ENCODE results near the gene PRR11. TPM values are rescaled to one million over a fixed set of nuclear protein-coding genes. Genes with fewer than 3 reads are reported as not detected.

The PRR11 gene
- total and polyA plus RNA-seq, 9 donors = 0.96 to 5.1 (median 1.4) TPM

DNA sequence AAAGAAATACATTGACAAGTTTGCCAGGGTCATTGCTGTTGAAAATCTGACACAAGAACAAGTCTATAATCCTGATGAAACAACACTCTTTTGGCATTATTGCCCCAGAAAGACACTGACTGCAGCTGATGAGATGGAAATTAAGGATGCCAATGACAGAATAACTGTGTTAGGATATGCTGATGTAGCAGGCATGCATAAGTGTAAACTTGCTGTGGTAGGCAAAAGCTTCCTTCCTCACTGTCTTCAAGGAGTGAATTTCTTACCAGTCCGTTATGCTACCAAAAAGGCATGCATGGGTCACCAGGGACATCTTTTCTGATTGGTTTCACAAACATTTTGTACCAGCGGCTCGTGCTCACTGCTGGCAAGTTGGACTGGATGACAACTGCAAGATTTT, 75.2 kb downstream of the PRR11 start:
- Histone ChIP-seq H3K27ac (no peak overlapping the region), H3K4me1 (ENCODE audit: insufficient read depth) (no peaks in the 10 kb centered on the region), H3K9me3 (no peaks in the 10 kb centered on the region), H3K36me3 (no peaks in the 10 kb centered on the region), H3K27me3 (no peaks in the 10 kb centered on the region), H3K4me3 (no peak overlapping the region)
- TF ChIP-seq, protein P1, sequence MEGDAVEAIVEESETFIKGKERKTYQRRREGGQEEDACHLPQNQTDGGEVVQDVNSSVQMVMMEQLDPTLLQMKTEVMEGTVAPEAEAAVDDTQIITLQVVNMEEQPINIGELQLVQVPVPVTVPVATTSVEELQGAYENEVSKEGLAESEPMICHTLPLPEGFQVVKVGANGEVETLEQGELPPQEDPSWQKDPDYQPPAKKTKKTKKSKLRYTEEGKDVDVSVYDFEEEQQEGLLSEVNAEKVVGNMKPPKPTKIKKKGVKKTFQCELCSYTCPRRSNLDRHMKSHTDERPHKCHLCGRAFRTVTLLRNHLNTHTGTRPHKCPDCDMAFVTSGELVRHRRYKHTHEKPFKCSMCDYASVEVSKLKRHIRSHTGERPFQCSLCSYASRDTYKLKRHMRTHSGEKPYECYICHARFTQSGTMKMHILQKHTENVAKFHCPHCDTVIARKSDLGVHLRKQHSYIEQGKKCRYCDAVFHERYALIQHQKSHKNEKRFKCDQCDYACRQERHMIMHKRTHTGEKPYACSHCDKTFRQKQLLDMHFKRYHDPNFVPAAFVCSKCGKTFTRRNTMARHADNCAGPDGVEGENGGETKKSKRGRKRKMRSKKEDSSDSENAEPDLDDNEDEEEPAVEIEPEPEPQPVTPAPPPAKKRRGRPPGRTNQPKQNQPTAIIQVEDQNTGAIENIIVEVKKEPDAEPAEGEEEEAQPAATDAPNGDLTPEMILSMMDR (IDR thresholded peaks at IDR 0.05) = no peak
- TF ChIP-seq EP300 (IDR thresholded peaks at IDR 0.05) = no peak
- TF ChIP-seq POLR2A (IDR thresholded peaks at IDR 0.05) = no peak
- DNase-seq = no peak
- 84 to 87% (median 86%) methylated on average over 3 of the region's 3 CpGs for WGBS, 3 donors
- intact Hi-C loops (cut with DNase I) = no loop called here

- no peak overlapping the region for H3K4me3 ChIP-seq
- no peak for DNase-seq
Observed at GRCh38 chr17:59234631-59235030, 79.1 kb downstream of the PRR11 start.

GRCh38 chr17:59238906-59239305, 83.4 kb downstream of the PRR11 start:
- TF ChIP-seq POLR2A (IDR thresholded peaks at IDR 0.05) (no peak), EP300 (IDR thresholded peaks at IDR 0.05) (no peak)
- TF ChIP-seq, protein P1 (IDR thresholded peaks at IDR 0.05) = no peak
- H3K4me1 ChIP-seq (ENCODE audit: insufficient read depth) = no peaks in the 10 kb centered on the region
- 93 to 95% (median 95%) methylated on average over 2 of the region's 2 CpGs for WGBS, 3 donors
- H3K36me3 ChIP-seq = no peaks in the 10 kb centered on the region
- H3K4me3 ChIP-seq = no peak overlapping the region
- no peaks in the 10 kb centered on the region for H3K9me3 ChIP-seq
- H3K27ac ChIP-seq = no peak overlapping the region
- H3K27me3 ChIP-seq = no peaks in the 10 kb centered on the region
- intact Hi-C loops (cut with DNase I) = no loop called here
- DNase-seq = no peak

More at GRCh38 chr17:59234631-59235030, 79.1 kb downstream of the PRR11 start:
- Histone ChIP-seq H3K9me3 (no peaks in the 10 kb centered on the region), H3K27ac (no peak overlapping the region), H3K36me3 (no peaks in the 10 kb centered on the region), H3K27me3 (no peaks in the 10 kb centered on the region), H3K4me1 (ENCODE audit: insufficient read depth) (no peaks in the 10 kb centered on the region)
- intact Hi-C loops (cut with DNase I) = no loop called here
- TF ChIP-seq POLR2A (IDR thresholded peaks at IDR 0.05) = no peak
- TF ChIP-seq, protein P1 (IDR thresholded peaks at IDR 0.05) = no peak
- TF ChIP-seq EP300 (IDR thresholded peaks at IDR 0.05) = no peak

DNA sequence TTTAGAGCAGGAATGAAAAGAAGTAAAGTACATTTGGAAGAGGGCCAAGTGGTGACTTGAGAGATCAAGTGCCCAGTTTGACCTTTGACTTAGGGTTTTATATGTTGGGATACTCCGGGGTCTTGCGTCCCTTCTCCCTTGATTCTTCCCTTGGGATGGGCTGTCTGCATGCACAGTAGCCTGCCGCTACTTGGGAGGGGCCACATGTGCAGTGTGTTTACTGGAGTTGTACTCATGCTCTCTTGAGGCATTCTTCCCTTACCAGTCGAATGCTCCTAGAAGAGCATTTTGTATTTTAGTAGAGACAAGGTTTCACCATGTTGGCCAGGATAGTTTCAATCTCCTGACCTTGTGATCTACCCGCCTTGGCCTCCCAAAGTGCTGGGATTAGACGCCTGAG, 88.5 kb downstream of the PRR11 start:
- H3K4me3 ChIP-seq = no peak overlapping the region
- H3K36me3 ChIP-seq = no peaks in the 10 kb centered on the region
- H3K4me1 ChIP-seq (ENCODE audit: insufficient read depth) = no peaks in the 10 kb centered on the region
- no peak overlapping the region for H3K27ac ChIP-seq
- no peak for DNase-seq
- H3K9me3 ChIP-seq = no peaks in the 10 kb centered on the region
- intact Hi-C loops (cut with DNase I) = no loop called here
- TF ChIP-seq POLR2A (IDR thresholded peaks at IDR 0.05) = no peak
- TF ChIP-seq, protein P1 (IDR thresholded peaks at IDR 0.05) = no peak
- TF ChIP-seq EP300 (IDR thresholded peaks at IDR 0.05) = no peak
- 88 to 91% (median 90%) methylated on average over 6 of the region's 6 CpGs for WGBS, 3 donors
- no peaks in the 10 kb centered on the region for H3K27me3 ChIP-seq

MicroRNAs encoded within 50 kb of the gene (microRNA counts, 767-probe panel; counts per million panel counts)
- microRNA hsa-miR-301a-3p (2,914 counts per million, percentile 85 among the panel's probes with 10 or more counts), microRNA hsa-miR-454-3p (530 counts per million, percentile 78 among the panel's probes with 10 or more counts)

Small RNAs within 50 kb of the gene (microRNA-seq; reads per million reads assigned to microRNA genes)
- 5.0 to 222 (median 32.0) reads per million in 3 donors for gene MIR301A
- 147 to 285 (median 155) reads per million in 3 donors for gene MIR454

Small RNAs within 50 kb of the gene (small RNA-seq; reads per million reads assigned to genes)
- 4.4 reads per million, percentile 79 among the genes with 10 or more reads in this experiment for gene MIR301A
- gene MIR454 = 3.6 reads per million, percentile 78 among the genes with 10 or more reads in this experiment
- gene RNU2-58P = not detected

Other genes starting within 250 kb of the PRR11 start
- 10 to 100 TPM; 14.2 to 21.8 (median 17.1) TPM for gene TRIM37, start 48.9 kb upstream of the PRR11 start, total RNA-seq
- gene TRIM37, start 48.9 kb upstream of the PRR11 start, polyA plus RNA-seq = 10 to 100 TPM in 1 of 2 donors, 1 to 10 TPM in 1; 8.9 to 16.8 TPM
- 10 to 100 TPM; 15.1 to 41.0 (median 25.5) TPM for gene SKA2, start 560 bp upstream of the PRR11 start, total RNA-seq
- gene SKA2, start 560 bp upstream of the PRR11 start, polyA plus RNA-seq = 10 to 100 TPM; 21.0 to 50.0 TPM
- gene SMG8, start 54.3 kb downstream of the PRR11 start, total RNA-seq = 10 to 100 TPM in 5 of 7 donors, 1 to 10 TPM in 2; 6.9 to 17.1 (median 11.7) TPM
- 10 to 100 TPM in 1 of 2 donors, 1 to 10 TPM in 1; 9.2 to 18.0 TPM for gene SMG8, start 54.3 kb downstream of the PRR11 start, polyA plus RNA-seq
- 1 to 10 TPM; 1.0 to 2.6 (median 1.5) TPM for gene GDPD1, start 64.8 kb downstream of the PRR11 start, total RNA-seq
- gene GDPD1, start 64.8 kb downstream of the PRR11 start, polyA plus RNA-seq = 1 to 10 TPM; 1.5 to 2.3 TPM
- gene YPEL2, start 175.9 kb downstream of the PRR11 start, total RNA-seq = 10 to 100 TPM in 4 of 7 donors, 1 to 10 TPM in 3; 6.6 to 28.1 (median 10.6) TPM
- 10 to 100 TPM in 1 of 2 donors, 1 to 10 TPM in 1; 9.1 to 14.0 TPM for gene YPEL2, start 175.9 kb downstream of the PRR11 start, polyA plus RNA-seq

Measured in ovary (tissue), 9 donors.